GM23338 (cell line): ENCODE data around the gene AVPR2. TPM values are rescaled to one million over a fixed set of nuclear protein-coding genes. Genes with fewer than 3 reads are reported as not detected.

Experiments used
- ATAC-seq: fragments of 200-7000 bp; cut with Tn5 transposase; 3 replicates; pipeline ENCODE4 v1.9.1; 2020
- DNase-seq: peaks from one replicate; pipeline ENCODE4 v3.0.0-alpha.2; 2015; ENCODE audit warnings: low spot score
- H2AFZ ChIP-seq: fragments of 200-600 bp; sonication (generic); 2 replicates; pipeline ENCODE4 v1.8.0; 2016; ENCODE audit warnings: antibody characterized with exemption, mild to moderate bottlenecking, moderate library complexity
- H3F3A ChIP-seq: fragments of 200-600 bp; sonication (generic); replicated peaks from 2 replicates; pipeline ENCODE4 v1.8.0; 2017; ENCODE audit warnings: antibody characterized with exemption, mixed run types, low read depth
- H3K27ac ChIP-seq: fragments of 200-600 bp; sonication (generic); 2 replicates; pipeline ENCODE4 v1.6.1; 2016; ENCODE audit warnings: low read depth
- H3K27me3 ChIP-seq: fragments of 200-600 bp; sonication (generic); 2 replicates; pipeline ENCODE4 v1.8.0; 2016; ENCODE audit warnings: mild to moderate bottlenecking, mixed run types, moderate library complexity; ENCODE audit not compliant: insufficient read depth
- H3K36me3 ChIP-seq: fragments of 200-600 bp; sonication (generic); 2 replicates; pipeline ENCODE4 v1.8.0; 2016; ENCODE audit warnings: mild to moderate bottlenecking; ENCODE audit not compliant: insufficient read depth
- H3K4me1 ChIP-seq: fragments of 200-600 bp; sonication (generic); 2 replicates; pipeline ENCODE4 v1.8.0; 2016; ENCODE audit warnings: mild to moderate bottlenecking, moderate library complexity; ENCODE audit not compliant: insufficient read depth
- H3K4me2 ChIP-seq: fragments of 200-600 bp; sonication (generic); 2 replicates; pipeline ENCODE4 v1.7.1; 2017; ENCODE audit warnings: mixed run types
- H3K4me3 ChIP-seq: fragments of 200-600 bp; sonication (generic); 2 replicates; pipeline ENCODE4 v1.6.1; 2016; ENCODE audit warnings: mixed run types
- H3K79me2 ChIP-seq: fragments of 200-600 bp; sonication (generic); replicated peaks from 2 replicates; pipeline ENCODE4 v1.8.0; 2017; ENCODE audit warnings: mild to moderate bottlenecking; ENCODE audit not compliant: insufficient read depth
- H3K9me2 ChIP-seq: fragments of 200-600 bp; sonication (generic); 2 replicates; pipeline ENCODE4 v1.8.0; 2017; ENCODE audit not compliant: insufficient read depth
- H4K20me1 ChIP-seq: fragments of 200-600 bp; sonication (generic); replicated peaks from 2 replicates; pipeline ENCODE4 v1.8.0; 2017; ENCODE audit warnings: mild to moderate bottlenecking; ENCODE audit not compliant: insufficient read depth
- H3K27ac Mint-ChIP-seq: 2 replicates; pipeline ENCODE4 v1.8.0; 2020; ENCODE audit warnings: inconsistent platforms, mild to moderate bottlenecking, moderate library complexity, mixed read lengths
- H3K27me3 Mint-ChIP-seq: 3 replicates; pipeline ENCODE4 v1.8.0; 2022; ENCODE audit warnings: low read depth, mild to moderate bottlenecking, moderate library complexity, mixed read lengths, inconsistent platforms; ENCODE audit not compliant: insufficient read depth, poor library complexity
- H3K36me3 Mint-ChIP-seq: 3 replicates; pipeline ENCODE4 v1.8.0; 2021; ENCODE audit warnings: low read depth, mild to moderate bottlenecking, inconsistent platforms, moderate library complexity, mixed read lengths
- H3K4me1 Mint-ChIP-seq: 3 replicates; pipeline ENCODE4 v1.8.0; 2020; ENCODE audit warnings: mild to moderate bottlenecking, inconsistent platforms, mixed read lengths
- H3K4me3 Mint-ChIP-seq: 3 replicates; pipeline ENCODE4 v1.8.0; 2021; ENCODE audit warnings: moderate library complexity, mild to moderate bottlenecking, inconsistent platforms, mixed read lengths
- H3K9me3 Mint-ChIP-seq: 3 replicates; pipeline ENCODE4 v1.8.0; 2020; ENCODE audit warnings: moderate library complexity, mild to moderate bottlenecking, inconsistent platforms, mixed read lengths
- CREB1 ChIP-seq: fragments of 250-450 bp; sonication (Bioruptor Pico); IDR thresholded peaks from 2 replicates; pipeline ENCODE4 v1.5.0; 2020; ENCODE audit warnings: low read depth, mild to moderate bottlenecking, moderate library complexity
- EZH2phosphoT487 ChIP-seq: fragments of 200-600 bp; sonication (generic); IDR thresholded peaks from one replicate; pipeline ENCODE4 v1.8.1; 2018; ENCODE audit warnings: antibody characterized with exemption; ENCODE audit not compliant: unreplicated experiment
- NANOG ChIP-seq: IDR thresholded peaks from 2 replicates; pipeline ENCODE4 v1.6.1; 2016; ENCODE audit warnings: antibody characterized with exemption, borderline replicate concordance
- STAT1 ChIP-seq: IDR thresholded peaks from one replicate; pipeline ENCODE4 v1.6.1; 2016; ENCODE audit warnings: antibody characterized with exemption; ENCODE audit not compliant: unreplicated experiment
- ZNF114 ChIP-seq: fragments of 250-450 bp; sonication (Bioruptor Pico); IDR thresholded peaks from 2 replicates; pipeline ENCODE4 v1.5.0; 2020; ENCODE audit warnings: mild to moderate bottlenecking, moderate library complexity
- ZNF331 ChIP-seq: fragments of 250-450 bp; sonication (Bioruptor Pico); IDR thresholded peaks from 2 replicates; pipeline ENCODE4 v1.5.0; 2020; ENCODE audit warnings: low read depth, mild to moderate bottlenecking, moderate library complexity
- polyA plus RNA-seq: library from polyadenylated mRNA; unstranded; fragments of >200 nt; fragmentation: Nextera tagmentation; extraction: Ambion mirVana; gene quantifications from 2 replicates; pipeline ENCODE4 v1.2.1, GENCODE V29; 2016
- total RNA-seq: library from RNA; depleted of rRNA; stranded (reverse); fragments of >200 nt; shearing (Covaris generic); gene quantifications from 2 replicates; pipeline ENCODE4 v1.2.3, GENCODE V29; 2014
- TF ChIP-seq, protein P1 (sequence below): fragments of 250-450 bp; sonication (Bioruptor Pico); IDR thresholded peaks from 2 replicates; pipeline ENCODE4 v1.5.0; 2020; ENCODE audit warnings: mild to moderate bottlenecking, moderate library complexity

Gene AVPR2
- total and polyA plus RNA-seq, 2 experiments from 2014 or later, result not detected

DNA sequence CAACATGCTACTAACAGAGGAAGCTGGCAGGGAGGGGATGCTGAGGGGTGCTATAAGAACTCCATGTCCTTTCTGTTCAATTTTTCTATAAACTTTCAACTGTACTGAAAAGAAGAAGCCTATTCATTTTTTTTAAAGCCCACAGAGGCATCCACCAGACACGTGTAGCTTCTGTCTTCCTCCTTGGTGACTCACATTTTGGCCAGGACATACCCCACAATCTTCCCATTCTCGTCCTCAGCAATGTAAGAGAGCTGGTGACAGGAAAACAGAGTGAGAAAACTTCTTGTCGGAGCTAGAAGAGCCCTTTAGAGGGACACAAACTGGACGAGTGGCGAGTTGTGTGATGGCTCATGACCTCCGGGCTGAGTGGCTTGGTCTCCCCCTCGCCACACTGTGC is 29.3 kb downstream of the AVPR2 start (continued):
- TF ChIP-seq, protein P1, sequence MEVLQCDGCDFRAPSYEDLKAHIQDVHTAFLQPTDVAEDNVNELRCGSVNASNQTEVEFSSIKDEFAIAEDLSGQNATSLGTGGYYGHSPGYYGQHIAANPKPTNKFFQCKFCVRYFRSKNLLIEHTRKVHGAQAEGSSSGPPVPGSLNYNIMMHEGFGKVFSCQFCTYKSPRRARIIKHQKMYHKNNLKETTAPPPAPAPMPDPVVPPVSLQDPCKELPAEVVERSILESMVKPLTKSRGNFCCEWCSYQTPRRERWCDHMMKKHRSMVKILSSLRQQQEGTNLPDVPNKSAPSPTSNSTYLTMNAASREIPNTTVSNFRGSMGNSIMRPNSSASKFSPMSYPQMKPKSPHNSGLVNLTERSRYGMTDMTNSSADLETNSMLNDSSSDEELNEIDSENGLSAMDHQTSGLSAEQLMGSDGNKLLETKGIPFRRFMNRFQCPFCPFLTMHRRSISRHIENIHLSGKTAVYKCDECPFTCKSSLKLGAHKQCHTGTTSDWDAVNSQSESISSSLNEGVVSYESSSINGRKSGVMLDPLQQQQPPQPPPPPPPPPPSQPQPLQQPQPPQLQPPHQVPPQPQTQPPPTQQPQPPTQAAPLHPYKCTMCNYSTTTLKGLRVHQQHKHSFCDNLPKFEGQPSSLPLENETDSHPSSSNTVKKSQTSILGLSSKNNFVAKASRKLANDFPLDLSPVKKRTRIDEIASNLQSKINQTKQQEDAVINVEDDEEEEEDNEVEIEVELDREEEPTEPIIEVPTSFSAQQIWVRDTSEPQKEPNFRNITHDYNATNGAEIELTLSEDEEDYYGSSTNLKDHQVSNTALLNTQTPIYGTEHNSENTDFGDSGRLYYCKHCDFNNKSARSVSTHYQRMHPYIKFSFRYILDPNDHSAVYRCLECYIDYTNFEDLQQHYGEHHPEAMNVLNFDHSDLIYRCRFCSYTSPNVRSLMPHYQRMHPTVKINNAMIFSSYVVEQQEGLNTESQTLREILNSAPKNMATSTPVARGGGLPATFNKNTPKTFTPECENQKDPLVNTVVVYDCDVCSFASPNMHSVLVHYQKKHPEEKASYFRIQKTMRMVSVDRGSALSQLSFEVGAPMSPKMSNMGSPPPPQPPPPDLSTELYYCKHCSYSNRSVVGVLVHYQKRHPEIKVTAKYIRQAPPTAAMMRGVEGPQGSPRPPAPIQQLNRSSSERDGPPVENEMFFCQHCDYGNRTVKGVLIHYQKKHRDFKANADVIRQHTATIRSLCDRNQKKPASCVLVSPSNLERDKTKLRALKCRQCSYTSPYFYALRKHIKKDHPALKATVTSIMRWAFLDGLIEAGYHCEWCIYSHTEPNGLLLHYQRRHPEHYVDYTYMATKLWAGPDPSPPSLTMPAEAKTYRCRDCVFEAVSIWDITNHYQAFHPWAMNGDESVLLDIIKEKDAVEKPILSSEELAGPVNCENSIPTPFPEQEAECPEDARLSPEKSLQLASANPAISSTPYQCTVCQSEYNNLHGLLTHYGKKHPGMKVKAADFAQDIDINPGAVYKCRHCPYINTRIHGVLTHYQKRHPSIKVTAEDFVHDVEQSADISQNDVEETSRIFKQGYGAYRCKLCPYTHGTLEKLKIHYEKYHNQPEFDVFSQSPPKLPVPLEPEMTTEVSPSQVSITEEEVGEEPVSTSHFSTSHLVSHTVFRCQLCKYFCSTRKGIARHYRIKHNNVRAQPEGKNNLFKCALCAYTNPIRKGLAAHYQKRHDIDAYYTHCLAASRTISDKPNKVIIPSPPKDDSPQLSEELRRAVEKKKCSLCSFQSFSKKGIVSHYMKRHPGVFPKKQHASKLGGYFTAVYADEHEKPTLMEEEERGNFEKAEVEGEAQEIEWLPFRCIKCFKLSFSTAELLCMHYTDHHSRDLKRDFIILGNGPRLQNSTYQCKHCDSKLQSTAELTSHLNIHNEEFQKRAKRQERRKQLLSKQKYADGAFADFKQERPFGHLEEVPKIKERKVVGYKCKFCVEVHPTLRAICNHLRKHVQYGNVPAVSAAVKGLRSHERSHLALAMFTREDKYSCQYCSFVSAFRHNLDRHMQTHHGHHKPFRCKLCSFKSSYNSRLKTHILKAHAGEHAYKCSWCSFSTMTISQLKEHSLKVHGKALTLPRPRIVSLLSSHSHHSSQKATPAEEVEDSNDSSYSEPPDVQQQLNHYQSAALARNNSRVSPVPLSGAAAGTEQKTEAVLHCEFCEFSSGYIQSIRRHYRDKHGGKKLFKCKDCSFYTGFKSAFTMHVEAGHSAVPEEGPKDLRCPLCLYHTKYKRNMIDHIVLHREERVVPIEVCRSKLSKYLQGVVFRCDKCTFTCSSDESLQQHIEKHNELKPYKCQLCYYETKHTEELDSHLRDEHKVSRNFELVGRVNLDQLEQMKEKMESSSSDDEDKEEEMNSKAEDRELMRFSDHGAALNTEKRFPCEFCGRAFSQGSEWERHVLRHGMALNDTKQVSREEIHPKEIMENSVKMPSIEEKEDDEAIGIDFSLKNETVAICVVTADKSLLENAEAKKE (CRISPR knock-in tag), result no peak

DNA sequence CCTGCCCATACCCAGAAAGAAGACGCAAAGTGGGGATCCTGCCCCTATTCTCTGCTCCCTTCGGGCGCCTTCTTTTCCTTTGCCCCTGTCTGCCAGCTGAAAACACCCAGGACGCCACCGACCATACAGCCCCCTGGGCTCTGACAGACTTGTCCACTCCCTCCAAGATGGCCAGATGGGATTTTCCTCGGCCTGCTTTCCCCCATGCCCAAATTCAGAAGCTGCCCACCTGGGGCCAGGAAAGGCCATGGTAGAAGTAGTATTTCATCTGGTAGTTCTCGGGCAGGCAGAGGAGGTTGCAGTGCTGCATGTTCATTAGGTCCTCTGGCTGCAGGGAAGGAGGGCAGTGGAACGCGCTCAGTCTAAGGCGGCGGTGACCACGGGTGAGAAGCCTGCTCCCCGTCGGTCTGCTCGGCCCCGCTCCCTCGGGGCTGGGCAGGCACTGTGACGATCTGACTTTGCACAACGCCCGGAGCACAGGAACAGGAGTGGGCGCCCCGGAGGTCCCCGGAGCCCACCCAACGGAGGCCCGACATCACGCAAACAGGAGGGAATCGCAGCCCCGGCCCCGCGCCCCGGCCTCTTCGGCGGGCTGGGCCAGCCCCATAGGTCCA is 29.8 kb downstream of the AVPR2 start:
- no peak for ATAC-seq

DNA sequence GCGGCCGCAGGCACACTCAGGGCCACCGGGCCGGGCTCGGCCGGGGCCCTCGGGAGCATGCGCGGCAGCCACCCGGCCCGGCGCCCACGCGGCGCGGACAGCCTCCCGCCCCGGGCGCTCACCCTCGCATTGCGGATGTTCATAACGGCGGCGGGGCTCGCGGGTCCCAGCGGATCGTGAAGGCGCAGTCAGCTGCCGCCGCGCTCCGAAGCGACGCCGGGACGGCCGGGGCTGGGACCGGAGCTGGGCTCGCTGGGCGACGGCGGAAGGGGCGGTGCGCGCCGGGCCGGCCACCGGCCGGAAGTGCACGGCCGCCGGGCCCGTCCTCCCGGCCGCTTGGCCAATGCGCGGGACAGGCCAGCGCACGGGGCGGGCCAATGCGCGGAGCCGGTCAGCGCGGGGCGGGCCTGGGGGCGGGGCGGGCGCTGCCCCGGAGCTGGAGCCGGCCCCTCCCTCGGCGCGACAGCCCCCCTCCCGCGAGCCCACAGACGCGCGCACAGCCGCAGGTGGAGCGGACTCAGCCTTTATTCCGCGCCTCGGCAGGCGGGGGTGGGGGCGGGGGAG is 30.4 kb downstream of the AVPR2 start, which contains the start of gene NAA10:
NAA10 (minus strand) TSS at position 276 of the 564 bp plus-strand sequence; CDS start at position 143, 133 bp downstream.
- Histone ChIP-seq H2AFZ (no peak within 1 kb of the TSS), H3K27me3 (no peaks in the 10 kb centered on the region), H3K4me3 (peak within 1 kb of the TSS; percentile 68), H3K36me3 (no peaks in the 10 kb centered on the region), H3K9me2 (no peaks in the 10 kb centered on the region), H3F3A (no peaks in the 10 kb centered on the region), H4K20me1 (no peaks in the 10 kb centered on the region; the same call in 1 of the 2 replicates), H3K4me1 (no peaks in the 10 kb centered on the region; the same call in 1 of the 2 replicates), H3K79me2 (peaks cover 12% of the 10 kb centered on the region), H3K27ac (no peak within 1 kb of the TSS), H3K4me2 (peak within 1 kb of the TSS; percentile 80)
- Mint-ChIP-seq H3K4me3 (peak within 1 kb of the TSS; percentile 86), H3K27me3 (peaks cover 5% of the 10 kb centered on the region), H3K36me3 (peaks cover 27% of the 10 kb centered on the region), H3K9me3 (no peaks in the 10 kb centered on the region), H3K27ac (no peak within 1 kb of the TSS), H3K4me1 (peaks cover 13% of the 10 kb centered on the region; the same call in 2 of the 3 replicates)
- no peak for TF ChIP-seq ZNF114 (CRISPR knock-in tag)
- TF ChIP-seq STAT1, result no peak
- TF ChIP-seq CREB1 (CRISPR knock-in tag), result no peak
- TF ChIP-seq ZNF331, result no peak
- ATAC-seq, result peak; percentile 90
- peak; percentile 73 for DNase-seq

More for the DNA sequence above, 29.8 kb downstream of the AVPR2 start:
- Mint-ChIP-seq H3K36me3 (peaks cover 27% of the 10 kb centered on the region), H3K27me3 (peaks cover 5% of the 10 kb centered on the region), H3K27ac (no peak overlapping the region), H3K4me3 (peak overlapping the region; percentile 86), H3K4me1 (peaks cover 7% of the 10 kb centered on the region; the same call in 2 of the 3 replicates), H3K9me3 (no peaks in the 10 kb centered on the region)
- DNase-seq, result no peak
- no peak for TF ChIP-seq EZH2phosphoT487
- TF ChIP-seq NANOG, result no peak
- Histone ChIP-seq H3K9me2 (no peaks in the 10 kb centered on the region), H3K79me2 (peaks cover 12% of the 10 kb centered on the region), H3K27me3 (no peaks in the 10 kb centered on the region), H3K27ac (no peak overlapping the region), H2AFZ (no peak overlapping the region), H4K20me1 (no peaks in the 10 kb centered on the region; the same call in 1 of the 2 replicates), H3K36me3 (no peaks in the 10 kb centered on the region), H3K4me2 (peak overlapping the region; percentile 80), H3K4me3 (peak overlapping the region; percentile 68), H3F3A (0 out of 2 replicates have a peak, but pooled peaks cover 2% of the 10 kb centered on the region), H3K4me1 (no peaks in the 10 kb centered on the region; the same call in 1 of the 2 replicates)
